GM12874 (cell line): Measurements from ENCODE around the gene POLR1E.

Source experiments
- CTCF ChIP-seq: IDR thresholded peaks from 2 replicates; pipeline ENCODE4 v1.5.1; 2011; ENCODE audit warnings: low read depth, mild to moderate bottlenecking, control low read depth, low read length, moderate library complexity; ENCODE audit not compliant: insufficient read depth

The POLR1E gene

GRCh38 chr9:37465249-37466036 lies 20.3 kb upstream of the POLR1E start, which contains the start of gene ZBTB5:
Gene ZBTB5 (minus strand): TSS chr9:37465450. CDS start chr9:37442551, 22,899 bp downstream.
- TF ChIP-seq CTCF: no peak

GRCh38 chr9:37466037-37466709 lies 19.6 kb upstream of the POLR1E start:
- TF ChIP-seq CTCF: no peak

- no peak for TF ChIP-seq CTCF
Measured at GRCh38 chr9:37468620-37469019, 17.1 kb upstream of the POLR1E start.

GRCh38 chr9:37471942-37472684 lies 13.6 kb upstream of the POLR1E start:
- TF ChIP-seq CTCF: no peak

- TF ChIP-seq CTCF: no peak
Measured at GRCh38 chr9:37474438-37474837, 11.3 kb upstream of the POLR1E start.

GRCh38 chr9:37476930-37477329 lies 8.8 kb upstream of the POLR1E start:
- no peak for TF ChIP-seq CTCF

GRCh38 chr9:37480759-37481158 lies 5.0 kb upstream of the POLR1E start:
- TF ChIP-seq CTCF: no peak
